Right forelimb (tissue), 1 donor: ENCODE measurements around the gene ZNRF4.
A peak's percentile ranks its signal among the peaks of the same experiment; 100 is the strongest.
"Not testable (repeated sequence)": the region's sequence is repeated elsewhere in the genome, so short reads cannot be mapped to it uniquely, and the experiment has no call there.

ENCODE experiments used
- DNase-seq: peaks from one replicate; pipeline ENCODE4 v3.0.0-alpha.2; 2018

ZNRF4 gene

GRCh38 chr19:5455367-5456129 is at the start of gene ZNRF4:
ZNRF4 (plus strand) TSS chr19:5455417; CDS start chr19:5455492, 75 bp downstream.
- no peak for DNase-seq

- DNase-seq = not testable (repeated sequence)
Measured at GRCh38 chr19:5406198-5406597, 49.0 kb upstream of the ZNRF4 start.

GRCh38 chr19:5406816-5407215 is 48.4 kb upstream of the ZNRF4 start:
- DNase-seq = no peak

- no peak for DNase-seq
Measured at GRCh38 chr19:5407356-5407755, 47.9 kb upstream of the ZNRF4 start.

GRCh38 chr19:5417495-5418436 is 37.5 kb upstream of the ZNRF4 start:
- DNase-seq = no peak

GRCh38 chr19:5418677-5419076 is 36.5 kb upstream of the ZNRF4 start:
- DNase-seq = no peak

GRCh38 chr19:5420953-5421352 is 34.3 kb upstream of the ZNRF4 start:
- no peak for DNase-seq

GRCh38 chr19:5423567-5424125 is 31.6 kb upstream of the ZNRF4 start:
- DNase-seq = no peak

- DNase-seq = no peak
Measured at GRCh38 chr19:5424192-5424973, 30.8 kb upstream of the ZNRF4 start.

GRCh38 chr19:5425260-5425659 is 30.0 kb upstream of the ZNRF4 start:
- no peak for DNase-seq

GRCh38 chr19:5430237-5430636 is 25.0 kb upstream of the ZNRF4 start:
- DNase-seq = no peak

- DNase-seq = no peak
Measured at GRCh38 chr19:5432687-5433086, 22.5 kb upstream of the ZNRF4 start.

GRCh38 chr19:5434351-5434917 is 20.8 kb upstream of the ZNRF4 start:
- DNase-seq = no peak

GRCh38 chr19:5434970-5435641 is 20.1 kb upstream of the ZNRF4 start:
- no peak for DNase-seq

GRCh38 chr19:5435642-5436017 is 19.6 kb upstream of the ZNRF4 start:
- DNase-seq = no peak

GRCh38 chr19:5436106-5436947 is 18.9 kb upstream of the ZNRF4 start:
- DNase-seq = peak; percentile 66

- no peak for DNase-seq
Measured at GRCh38 chr19:5436948-5437306, 18.3 kb upstream of the ZNRF4 start.

GRCh38 chr19:5438756-5439155 is 16.5 kb upstream of the ZNRF4 start:
- not testable (repeated sequence) for DNase-seq

GRCh38 chr19:5439452-5439851 is 15.8 kb upstream of the ZNRF4 start:
- no peak for DNase-seq

- no peak for DNase-seq
Measured at GRCh38 chr19:5440299-5440698, 14.9 kb upstream of the ZNRF4 start.

- no peak for DNase-seq
Measured at GRCh38 chr19:5443723-5444122, 11.5 kb upstream of the ZNRF4 start.
